A549 treated with dexamethasone at 1 μM for 4 hours (cell line): Measurements from ENCODE around the gene TMEM202. TPM values are rescaled to one million over a fixed set of nuclear protein-coding genes. Genes with fewer than 3 reads are reported as not detected.

Experiments used
- total RNA-seq: library from RNA; stranded (reverse); fragments of 200-300 nt; extraction: Qiagen RNA extraction; gene quantifications from 5 replicates; pipeline ENCODE4 v1.2.3, GENCODE V29; 2022

TMEM202 gene, protein sequence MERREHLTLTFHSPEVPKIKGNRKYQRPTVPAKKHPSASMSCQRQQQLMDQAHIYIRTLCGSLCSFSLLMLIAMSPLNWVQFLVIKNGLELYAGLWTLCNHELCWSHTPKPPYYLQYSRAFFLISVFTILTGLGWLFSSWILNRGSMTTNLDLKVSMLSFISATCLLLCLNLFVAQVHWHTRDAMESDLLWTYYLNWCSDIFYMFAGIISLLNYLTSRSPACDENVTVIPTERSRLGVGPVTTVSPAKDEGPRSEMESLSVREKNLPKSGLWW
- not detected in 5 replicates for total RNA-seq

DNA sequence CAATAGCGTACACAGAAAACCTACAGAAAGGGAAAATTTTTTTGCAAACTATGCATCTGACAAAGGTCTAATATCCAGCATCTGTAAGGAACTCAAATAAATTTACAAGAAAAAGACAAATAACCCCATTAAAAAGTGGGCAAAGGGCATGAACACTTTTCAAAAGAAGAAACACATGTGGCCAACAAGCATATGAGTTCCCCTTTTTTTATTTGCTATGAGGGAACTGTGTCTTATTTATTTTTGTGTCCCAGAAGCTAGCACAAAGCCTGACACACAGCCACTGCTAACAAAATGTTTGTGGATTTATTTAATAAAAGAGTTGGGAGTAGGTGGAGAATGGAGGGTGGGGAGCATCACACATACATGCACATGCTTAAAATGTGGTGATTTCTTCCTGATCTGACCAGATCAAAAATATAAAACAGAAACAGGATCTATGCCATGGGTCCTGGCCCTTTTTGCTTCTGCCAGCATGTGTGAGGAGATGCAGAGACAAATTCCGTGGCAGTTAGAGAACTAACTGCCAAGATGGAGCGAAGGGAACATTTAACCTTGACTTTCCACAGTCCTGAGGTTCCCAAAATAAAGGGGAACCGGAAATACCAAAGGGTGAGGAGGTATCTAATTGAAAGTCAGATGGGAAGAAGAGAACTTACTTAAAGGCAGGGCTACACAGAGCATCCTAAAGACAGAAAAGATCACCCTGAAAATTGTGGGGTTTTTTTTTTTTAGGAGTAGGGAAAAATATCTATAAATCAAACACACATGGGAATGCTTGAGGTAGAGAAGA, at the start of gene TMEM202:
TMEM202 (plus strand) TSS at position 510 of the 793 bp plus-strand sequence; CDS start at position 532, 22 bp downstream.

DNA sequence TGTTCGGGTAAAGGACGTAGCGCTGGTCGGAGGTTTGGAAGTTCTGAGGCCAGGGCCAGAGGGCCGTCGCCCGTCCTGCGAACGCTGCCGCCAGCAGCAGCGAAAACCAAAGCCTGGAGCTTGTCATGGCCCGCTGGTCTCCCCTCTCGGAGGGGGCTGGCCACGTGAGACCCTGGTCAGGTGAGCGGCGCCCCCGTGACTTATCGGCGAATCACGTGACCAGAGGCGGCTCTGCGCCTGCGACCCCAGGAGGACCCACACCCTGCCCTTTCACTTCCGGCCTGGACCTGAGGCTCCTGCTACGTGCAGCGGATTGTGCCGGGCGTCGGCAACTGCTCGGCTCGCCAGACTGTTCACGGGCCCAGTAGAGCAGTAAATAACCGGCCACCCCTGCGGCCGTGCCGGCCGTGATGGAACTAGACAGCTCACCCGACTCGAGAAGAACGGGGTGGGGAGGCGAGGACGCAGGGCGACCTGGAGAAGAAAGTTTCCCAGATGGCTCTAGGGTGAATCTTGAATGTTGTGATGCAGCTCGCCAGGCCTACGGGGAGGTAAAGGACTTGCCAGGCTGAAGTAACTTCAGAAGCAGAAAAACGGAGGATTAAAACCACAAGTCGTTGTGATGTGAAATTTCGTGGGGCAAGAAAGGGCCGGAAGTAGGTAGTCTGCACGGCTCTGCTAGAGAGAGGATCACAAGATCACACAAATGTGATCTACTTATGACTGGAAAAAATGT, 22.1 kb upstream of the TMEM202 start, which contains the start of gene HEXA:
HEXA (minus strand) TSS at position 169 of the 736 bp plus-strand sequence; CDS start at position 127, 42 bp downstream.

Other genes with a start within 250 kb of the TMEM202 start
- gene GRAMD2A, start 200.5 kb upstream of the TMEM202 start, total RNA-seq, result 0.07 to 0.27 TPM (median 0.16 TPM) in 5 replicates
- 2,602 to 3,306 TPM (median 3,287 TPM) in 5 replicates for gene PKM, start 167.1 kb upstream of the TMEM202 start, total RNA-seq
- gene PARP6, start 125.8 kb upstream of the TMEM202 start, total RNA-seq, result 42.5 to 64.4 TPM (median 60.6 TPM) in 5 replicates
- 0.11 to 0.21 TPM (median 0.15 TPM) in 4 of 5 replicates, not detected in the other for gene CELF6, start 78.1 kb upstream of the TMEM202 start, total RNA-seq
- 136 to 149 TPM (median 144 TPM) in 5 replicates for gene HEXA, start 22.3 kb upstream of the TMEM202 start, total RNA-seq
- gene ARIH1, start 76.0 kb downstream of the TMEM202 start, total RNA-seq, result 42.6 to 78.8 TPM (median 76.6 TPM) in 5 replicates